Subcutaneous adipose tissue (tissue), 4 donors: ENCODE results near the gene STK40. TPM values are rescaled to one million over a fixed set of nuclear protein-coding genes. Genes with fewer than 3 reads are reported as not detected.

ENCODE experiments used
- CTCF ChIP-seq: fragments of 450-650 bp; IDR thresholded peaks from one replicate; pipeline ENCODE4 v1.5.1; 2016; ENCODE audit warnings: low read depth, mild to moderate bottlenecking, control low read depth, antibody characterized with exemption, moderate library complexity
- total RNA-seq, 4 donors: library from RNA; depleted of rRNA; stranded (reverse); fragments of >200 nt; gene quantifications; one replicate each; pipeline ENCODE4 v1.1.0, GENCODE V29; 2016

The STK40 gene
- total RNA-seq, 4 donors from 2014 or later, result 19.7 to 40.7 (median 26.8) TPM

GRCh38 chr1:36419569-36419968 lies 33.8 kb upstream of the STK40 start:
- TF ChIP-seq CTCF, result no peak

- no peak for TF ChIP-seq CTCF
Measured at GRCh38 chr1:36419140-36419539, 33.4 kb upstream of the STK40 start.

GRCh38 chr1:36417931-36418330 lies 32.2 kb upstream of the STK40 start:
- TF ChIP-seq CTCF, result no peak

GRCh38 chr1:36415661-36416326 lies 30.1 kb upstream of the STK40 start:
- no peak for TF ChIP-seq CTCF

GRCh38 chr1:36414384-36414783 lies 28.7 kb upstream of the STK40 start:
- TF ChIP-seq CTCF, result no peak

- no peak for TF ChIP-seq CTCF
Measured at GRCh38 chr1:36411674-36412648, 26.2 kb upstream of the STK40 start.

GRCh38 chr1:36408479-36408878 lies 22.8 kb upstream of the STK40 start:
- TF ChIP-seq CTCF, result no peak
